ENCODE results near the gene LRRC15.

The LRRC15 gene

DNA sequence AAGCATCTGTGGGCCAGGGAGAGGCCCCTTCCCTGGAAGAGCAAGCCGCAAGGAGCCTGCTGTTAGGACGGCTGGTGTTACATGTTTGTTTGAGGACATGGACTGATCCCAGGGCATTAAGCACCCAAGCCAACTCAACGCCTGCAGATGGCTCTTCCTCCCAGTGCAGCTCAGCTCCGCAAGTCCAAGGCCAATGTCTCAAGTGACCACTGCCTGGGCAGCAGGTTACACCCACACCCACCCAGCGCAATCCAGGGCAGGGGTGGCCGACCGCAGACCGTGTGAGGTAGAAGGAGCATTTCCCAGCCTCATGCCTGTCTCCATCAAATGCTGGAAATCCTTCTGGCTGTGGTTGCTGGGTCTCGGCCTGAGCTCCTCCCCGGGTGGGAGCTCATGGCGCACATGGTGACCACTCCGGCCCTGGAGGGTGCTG, 15.0 kb upstream of the LRRC15 start:
- Histone ChIP-seq H3K79me2 (ENCODE audit: insufficient read depth, low read length) (no peaks in the 10 kb centered on the region), H2AFZ (ENCODE audit: low read length) (no peak overlapping the region), H4K20me1 (ENCODE audit: insufficient read depth, low read length) (no peaks in the 10 kb centered on the region), H3K9me3 (ENCODE audit: low read length) (0 out of 2 replicates have a peak, but pooled peaks cover 2% of the 10 kb centered on the region), H3K27me3 (ENCODE audit: insufficient read depth, low read length) (peaks cover 9% of the 10 kb centered on the region), H3K36me3 (ENCODE audit: insufficient read depth, low read length) (no peaks in the 10 kb centered on the region), H3K9me2 (ENCODE audit: low read depth, low read length) (no peaks in the 10 kb centered on the region), H3K4me1 (ENCODE audit: insufficient read depth, low read length, severe bottlenecking) (no peaks in the 10 kb centered on the region), H3K27ac (ENCODE audit: low read depth, low read length, poor library complexity, severe bottlenecking) (no peak overlapping the region), H3K9ac (ENCODE audit: low read length) (no peak overlapping the region), H3F3A (ENCODE audit: insufficient read depth, low read length) (no peaks in the 10 kb centered on the region), H3K4me2 (ENCODE audit: low read length) (no peak overlapping the region), H3K4me3 (ENCODE audit: low read depth, low read length, poor library complexity, severe bottlenecking) (no peak overlapping the region)
- TF ChIP-seq, protein P1, sequence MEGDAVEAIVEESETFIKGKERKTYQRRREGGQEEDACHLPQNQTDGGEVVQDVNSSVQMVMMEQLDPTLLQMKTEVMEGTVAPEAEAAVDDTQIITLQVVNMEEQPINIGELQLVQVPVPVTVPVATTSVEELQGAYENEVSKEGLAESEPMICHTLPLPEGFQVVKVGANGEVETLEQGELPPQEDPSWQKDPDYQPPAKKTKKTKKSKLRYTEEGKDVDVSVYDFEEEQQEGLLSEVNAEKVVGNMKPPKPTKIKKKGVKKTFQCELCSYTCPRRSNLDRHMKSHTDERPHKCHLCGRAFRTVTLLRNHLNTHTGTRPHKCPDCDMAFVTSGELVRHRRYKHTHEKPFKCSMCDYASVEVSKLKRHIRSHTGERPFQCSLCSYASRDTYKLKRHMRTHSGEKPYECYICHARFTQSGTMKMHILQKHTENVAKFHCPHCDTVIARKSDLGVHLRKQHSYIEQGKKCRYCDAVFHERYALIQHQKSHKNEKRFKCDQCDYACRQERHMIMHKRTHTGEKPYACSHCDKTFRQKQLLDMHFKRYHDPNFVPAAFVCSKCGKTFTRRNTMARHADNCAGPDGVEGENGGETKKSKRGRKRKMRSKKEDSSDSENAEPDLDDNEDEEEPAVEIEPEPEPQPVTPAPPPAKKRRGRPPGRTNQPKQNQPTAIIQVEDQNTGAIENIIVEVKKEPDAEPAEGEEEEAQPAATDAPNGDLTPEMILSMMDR (IDR thresholded peaks at IDR 0.05; ENCODE audit: low read length) = no peak
- TF ChIP-seq EZH2 (IDR thresholded peaks at IDR 0.05; ENCODE audit: borderline replicate concordance, low read length) = no peak

DNA sequence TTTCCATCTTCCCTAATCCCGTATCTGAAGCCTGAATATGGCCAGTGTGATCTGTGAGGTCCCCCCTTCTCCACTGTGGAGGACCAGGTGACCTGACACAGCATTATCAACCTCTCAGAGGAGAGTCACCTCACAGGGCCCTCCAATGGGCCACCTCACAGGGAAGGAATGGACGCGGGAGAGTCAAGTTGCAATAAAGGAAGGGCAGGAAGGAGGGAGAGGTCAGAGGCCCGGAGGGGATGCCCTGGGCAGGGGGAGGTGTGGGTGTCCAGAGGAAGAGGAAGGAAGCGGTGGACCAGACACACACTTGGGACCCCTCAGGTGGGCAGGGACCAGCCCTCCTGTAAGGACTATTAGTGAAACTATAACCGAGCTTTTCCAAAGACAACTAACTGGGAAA, 14.6 kb upstream of the LRRC15 start:
- Histone ChIP-seq H3K36me3 (ENCODE audit: insufficient read depth, low read length) (no peaks in the 10 kb centered on the region), H3K9me2 (ENCODE audit: low read depth, low read length) (no peaks in the 10 kb centered on the region), H3K27ac (ENCODE audit: low read depth, low read length, poor library complexity, severe bottlenecking) (no peak overlapping the region), H3K4me2 (ENCODE audit: low read length) (no peak overlapping the region), H3K79me2 (ENCODE audit: insufficient read depth, low read length) (no peaks in the 10 kb centered on the region), H2AFZ (ENCODE audit: low read length) (no peak overlapping the region), H3K4me1 (ENCODE audit: insufficient read depth, low read length, severe bottlenecking) (no peaks in the 10 kb centered on the region), H3F3A (ENCODE audit: insufficient read depth, low read length) (no peaks in the 10 kb centered on the region), H3K9ac (ENCODE audit: low read length) (no peak overlapping the region), H3K4me3 (ENCODE audit: low read depth, low read length, poor library complexity, severe bottlenecking) (no peak overlapping the region), H4K20me1 (ENCODE audit: insufficient read depth, low read length) (no peaks in the 10 kb centered on the region), H3K27me3 (ENCODE audit: insufficient read depth, low read length) (peaks cover 9% of the 10 kb centered on the region), H3K9me3 (ENCODE audit: low read length) (no peaks in the 10 kb centered on the region)
- TF ChIP-seq, protein P1 (IDR thresholded peaks at IDR 0.05; ENCODE audit: low read length) = no peak
- no peak for TF ChIP-seq EZH2 (IDR thresholded peaks at IDR 0.05; ENCODE audit: borderline replicate concordance, low read length)

DNA sequence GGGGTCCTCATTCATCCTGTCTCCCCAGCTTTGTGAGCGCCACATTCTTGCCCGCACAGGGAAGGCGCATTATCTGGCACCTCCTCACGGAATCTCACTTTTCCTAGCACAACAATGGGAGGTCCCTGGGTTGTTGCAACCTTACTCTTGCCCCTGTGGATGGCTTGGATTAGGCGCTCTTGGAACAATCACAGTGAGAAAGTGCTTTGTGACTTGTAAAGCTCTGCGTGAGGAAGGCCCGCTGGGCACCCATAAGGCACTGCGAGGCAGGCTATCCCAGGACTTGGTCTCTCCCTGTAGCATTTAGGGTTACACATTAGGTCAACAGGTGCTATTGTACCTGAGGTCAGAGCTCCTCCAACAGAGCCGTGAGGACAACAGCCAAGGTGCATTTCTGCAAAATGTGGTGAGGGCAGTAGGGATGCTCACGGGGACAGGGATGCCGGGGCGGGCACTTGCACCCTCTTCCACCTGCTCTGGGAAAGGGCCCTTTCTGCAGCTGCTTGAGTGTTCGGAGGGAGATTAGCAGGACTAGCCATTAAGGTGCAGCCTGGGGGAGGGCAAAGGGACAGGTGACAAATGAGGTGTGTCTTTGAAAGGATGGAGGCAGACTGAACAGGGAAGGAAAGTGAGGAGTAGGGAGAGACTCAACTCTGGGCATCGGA, 13.9 kb upstream of the LRRC15 start:
- Histone ChIP-seq H3K27me3 (ENCODE audit: insufficient read depth, low read length) (peaks cover 9% of the 10 kb centered on the region), H3K79me2 (ENCODE audit: insufficient read depth, low read length) (no peaks in the 10 kb centered on the region), H3K9ac (ENCODE audit: low read length) (no peak overlapping the region), H3F3A (ENCODE audit: insufficient read depth, low read length) (no peaks in the 10 kb centered on the region), H3K4me2 (ENCODE audit: low read length) (no peak overlapping the region), H4K20me1 (ENCODE audit: insufficient read depth, low read length) (no peaks in the 10 kb centered on the region), H3K4me1 (ENCODE audit: insufficient read depth, low read length, severe bottlenecking) (no peaks in the 10 kb centered on the region), H2AFZ (ENCODE audit: low read length) (no peak overlapping the region), H3K9me3 (ENCODE audit: low read length) (no peaks in the 10 kb centered on the region), H3K9me2 (ENCODE audit: low read depth, low read length) (no peaks in the 10 kb centered on the region), H3K36me3 (ENCODE audit: insufficient read depth, low read length) (no peaks in the 10 kb centered on the region), H3K4me3 (ENCODE audit: low read depth, low read length, poor library complexity, severe bottlenecking) (no peak overlapping the region), H3K27ac (ENCODE audit: low read depth, low read length, poor library complexity, severe bottlenecking) (no peak overlapping the region)
- TF ChIP-seq, protein P1 (IDR thresholded peaks at IDR 0.05; ENCODE audit: low read length) = no peak
- TF ChIP-seq EZH2 (IDR thresholded peaks at IDR 0.05; ENCODE audit: borderline replicate concordance, low read length) = no peak

Measured in OCI-LY1 (cell line).